ENCODE measurements around the gene PHF19.

PHF19 gene

GRCh38 chr9:120916991-120917880 is 40.2 kb upstream of the PHF19 start:
- H3K4me3 Mint-ChIP-seq, result peak overlapping the region; percentile 74 to 86
- H3K27ac Mint-ChIP-seq, result peak overlapping the region; percentile 84 to 86
- H3K27me3 Mint-ChIP-seq, result no peaks in the 10 kb centered on the region
- peaks cover 99% of the 10 kb centered on the region for H3K4me1 Mint-ChIP-seq
- DNase-seq (no peak), ATAC-seq (no peak)
- H3K9me3 Mint-ChIP-seq, result no peaks in the 10 kb centered on the region

- peak overlapping the region; percentile 4 to 88 for H3K27ac Mint-ChIP-seq
- no peak for ATAC-seq
- H3K4me3 Mint-ChIP-seq, result peak overlapping the region; percentile 74 to 86
Measured at GRCh38 chr9:120916588-120916987, 39.6 kb upstream of the PHF19 start.

DNA sequence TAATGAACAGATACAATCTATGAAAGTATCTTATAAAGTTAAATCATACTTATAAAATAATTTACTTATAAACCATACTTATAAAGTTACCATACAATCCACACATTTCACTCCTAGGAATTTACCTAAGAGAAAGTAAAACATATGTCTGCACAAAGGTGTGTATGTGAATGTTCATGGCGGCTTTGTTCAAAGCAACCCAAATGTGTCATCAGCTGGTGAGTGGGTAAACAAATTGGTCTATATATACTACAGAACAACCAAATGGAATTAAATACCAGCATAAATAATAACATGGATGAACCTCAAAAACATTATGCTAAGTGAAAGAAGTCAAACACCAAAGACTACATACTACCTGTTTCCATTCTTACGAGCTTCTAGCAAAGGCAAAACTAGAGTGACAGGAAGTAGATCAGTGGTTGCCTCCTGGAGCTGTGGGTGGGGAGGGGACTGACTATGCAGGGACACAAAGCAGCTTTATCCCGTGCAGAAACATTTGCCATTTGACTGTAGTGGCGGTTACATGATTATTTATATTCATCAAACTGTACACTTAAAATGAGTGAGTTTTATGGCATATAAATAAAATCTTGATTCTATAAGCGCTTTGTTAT is 39.0 kb upstream of the PHF19 start:
- Mint-ChIP-seq H3K4me1 (peaks cover 99% of the 10 kb centered on the region), H3K4me3 (peak overlapping the region; percentile 74 to 86), H3K9me3 (no peaks in the 10 kb centered on the region), H3K27me3 (no peaks in the 10 kb centered on the region), H3K27ac (peak overlapping the region; percentile 88 to 92)
- peak in 1 of 2 donors; percentile 59 for DNase-seq
- ATAC-seq, result peak; percentile 79

More at GRCh38 chr9:120916588-120916987, 39.6 kb upstream of the PHF19 start:
- no peaks in the 10 kb centered on the region for H3K9me3 Mint-ChIP-seq
- H3K27me3 Mint-ChIP-seq, result no peaks in the 10 kb centered on the region
- peaks cover 99% of the 10 kb centered on the region for H3K4me1 Mint-ChIP-seq
- no peak for DNase-seq

DNA sequence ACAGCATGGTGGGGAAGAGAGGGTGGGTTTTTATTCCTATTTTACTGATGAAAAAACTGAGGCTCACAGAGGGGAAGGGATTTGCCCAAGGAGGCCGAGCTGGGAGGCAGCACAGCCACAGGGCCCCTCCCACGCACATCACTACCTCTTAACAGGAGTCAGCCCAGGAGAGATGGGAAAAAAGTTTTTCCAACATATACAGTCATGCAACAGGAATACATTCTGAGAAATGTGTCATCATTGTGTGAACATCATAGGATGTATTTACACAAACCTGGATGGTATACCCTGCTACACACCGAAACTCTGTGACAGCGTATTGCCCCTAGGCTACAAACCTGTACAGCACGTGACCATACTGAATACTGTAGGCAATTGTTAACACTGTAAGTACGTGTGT is 38.0 kb upstream of the PHF19 start:
- peak overlapping the region; percentile 46 to 87 for H3K27ac Mint-ChIP-seq
- H3K4me1 Mint-ChIP-seq, result peaks cover 99% of the 10 kb centered on the region
- H3K9me3 Mint-ChIP-seq, result no peaks in the 10 kb centered on the region
- no peak for DNase-seq
- H3K4me3 Mint-ChIP-seq, result no peak overlapping the region
- no peaks in the 10 kb centered on the region for H3K27me3 Mint-ChIP-seq
- ATAC-seq, result no peak

GRCh38 chr9:120914396-120914795 is 37.4 kb upstream of the PHF19 start:
- H3K9me3 Mint-ChIP-seq, result no peaks in the 10 kb centered on the region
- H3K4me1 Mint-ChIP-seq, result peaks cover 99% of the 10 kb centered on the region
- no peak for DNase-seq
- H3K4me3 Mint-ChIP-seq, result peak overlapping the region; percentile 33 to 37
- peak overlapping the region; percentile 46 to 94 for H3K27ac Mint-ChIP-seq
- ATAC-seq, result no peak
- H3K27me3 Mint-ChIP-seq, result no peaks in the 10 kb centered on the region

DNA sequence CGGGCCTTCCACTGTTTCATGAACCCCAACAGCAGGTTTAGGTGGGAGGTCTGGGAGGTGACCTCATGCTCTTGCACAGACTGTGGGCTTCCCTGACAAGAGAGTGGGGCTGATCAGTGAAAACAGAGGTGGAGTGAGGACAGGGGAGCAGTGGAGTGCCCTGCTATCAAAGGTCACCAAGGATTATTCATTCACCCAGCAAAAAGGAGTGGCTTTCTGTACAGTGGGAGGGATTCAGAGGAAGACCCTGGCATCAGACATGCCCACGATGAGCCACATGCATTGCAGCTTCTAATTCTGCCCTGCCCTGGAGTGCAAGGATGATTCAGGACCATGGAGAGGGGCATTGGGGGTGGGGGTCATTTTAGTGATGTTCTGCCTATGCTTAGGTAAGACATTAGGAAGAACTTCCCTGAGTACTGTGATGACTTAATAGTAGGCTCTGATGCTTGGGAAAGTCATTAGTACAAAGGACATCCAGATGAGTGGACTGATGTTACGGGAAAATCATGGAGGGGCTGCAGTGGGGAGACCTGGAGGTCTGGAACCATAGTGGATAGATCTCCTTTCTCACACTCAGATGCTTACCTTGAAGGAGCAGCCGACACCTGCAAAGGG is 36.8 kb upstream of the PHF19 start:
- no peaks in the 10 kb centered on the region for H3K27me3 Mint-ChIP-seq
- H3K4me3 Mint-ChIP-seq, result peak overlapping the region in 1 of 2 donors; percentile 31
- ATAC-seq (no peak), DNase-seq (no peak)
- H3K27ac Mint-ChIP-seq, result peak overlapping the region in 1 of 2 donors; percentile 81
- H3K4me1 Mint-ChIP-seq, result peaks cover 99% of the 10 kb centered on the region
- H3K9me3 Mint-ChIP-seq, result no peaks in the 10 kb centered on the region

DNA sequence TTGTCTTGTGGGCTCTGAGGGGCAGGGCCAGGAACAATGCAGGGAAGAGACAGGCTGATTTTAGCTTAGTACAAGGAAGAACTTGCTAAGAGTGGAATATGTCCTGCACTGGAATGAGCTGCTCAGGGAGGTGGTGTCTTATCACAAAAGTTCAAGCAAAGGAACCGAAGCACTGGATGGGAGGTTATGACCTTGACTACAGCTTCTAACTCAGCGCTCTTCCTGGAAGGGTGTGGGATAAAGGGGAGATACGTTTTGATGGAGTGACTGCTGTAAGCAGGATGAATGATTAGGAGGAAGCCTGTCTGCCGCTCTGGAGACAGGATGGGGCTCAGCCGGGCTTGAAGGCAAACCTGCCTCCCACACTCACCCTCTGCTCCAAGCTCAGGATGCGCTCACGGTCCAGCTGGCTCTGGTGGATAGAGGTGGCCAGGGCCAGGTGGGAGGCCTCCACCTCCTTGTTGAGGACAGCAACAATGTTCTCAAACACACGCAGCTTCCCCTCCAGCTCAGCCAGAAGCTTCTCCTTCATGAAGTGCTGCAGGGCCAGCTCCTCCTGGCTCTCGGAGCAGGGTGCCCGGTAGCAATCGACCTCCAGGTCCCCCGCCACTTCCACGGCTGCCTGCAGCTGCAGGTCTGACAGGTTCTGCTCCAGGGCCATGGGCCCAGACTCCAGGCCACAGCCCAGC is 36.1 kb upstream of the PHF19 start:
- H3K4me3 Mint-ChIP-seq, result peak overlapping the region; percentile 31 to 47

DNA sequence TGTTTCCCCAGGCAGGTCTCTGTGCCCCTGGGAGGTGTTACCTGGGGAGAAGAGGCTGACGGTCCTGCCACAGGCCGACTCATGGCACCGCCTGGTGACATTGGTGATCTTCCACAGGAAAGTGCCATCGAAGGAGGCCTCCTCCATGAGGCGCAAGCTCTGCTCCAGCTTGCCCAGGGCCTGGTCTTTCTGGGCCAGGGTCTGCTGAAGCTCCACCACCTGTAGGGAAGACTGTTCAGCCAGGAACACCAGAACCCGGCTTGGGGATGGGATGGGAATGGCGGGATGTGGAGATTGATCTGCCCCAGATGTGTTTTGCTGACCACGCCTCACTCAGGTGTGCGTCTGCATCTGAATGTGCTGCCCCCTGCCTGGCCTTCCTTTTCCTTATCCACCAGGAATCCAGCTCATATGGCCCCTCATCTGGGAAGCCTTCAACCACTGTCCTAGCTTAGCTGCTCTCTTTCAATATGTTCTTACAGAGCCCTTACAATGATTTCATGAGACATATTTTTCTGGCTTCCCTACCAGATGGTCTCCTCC is 34.4 kb upstream of the PHF19 start:
- H3K4me1 Mint-ChIP-seq, result peaks cover 97% of the 10 kb centered on the region
- DNase-seq, result no peak
- H3K4me3 Mint-ChIP-seq, result peak overlapping the region; percentile 27 to 32
- H3K27me3 Mint-ChIP-seq, result no peaks in the 10 kb centered on the region
- ATAC-seq, result no peak
- no peaks in the 10 kb centered on the region for H3K9me3 Mint-ChIP-seq
- H3K27ac Mint-ChIP-seq, result peak overlapping the region; percentile 92 to 94

More for the DNA sequence above, 36.1 kb upstream of the PHF19 start:
- DNase-seq, result no peak
- no peaks in the 10 kb centered on the region for H3K27me3 Mint-ChIP-seq
- no peaks in the 10 kb centered on the region for H3K9me3 Mint-ChIP-seq
- peak overlapping the region; percentile 81 to 92 for H3K27ac Mint-ChIP-seq
- no peak for ATAC-seq
- peaks cover 97% of the 10 kb centered on the region for H3K4me1 Mint-ChIP-seq

DNA sequence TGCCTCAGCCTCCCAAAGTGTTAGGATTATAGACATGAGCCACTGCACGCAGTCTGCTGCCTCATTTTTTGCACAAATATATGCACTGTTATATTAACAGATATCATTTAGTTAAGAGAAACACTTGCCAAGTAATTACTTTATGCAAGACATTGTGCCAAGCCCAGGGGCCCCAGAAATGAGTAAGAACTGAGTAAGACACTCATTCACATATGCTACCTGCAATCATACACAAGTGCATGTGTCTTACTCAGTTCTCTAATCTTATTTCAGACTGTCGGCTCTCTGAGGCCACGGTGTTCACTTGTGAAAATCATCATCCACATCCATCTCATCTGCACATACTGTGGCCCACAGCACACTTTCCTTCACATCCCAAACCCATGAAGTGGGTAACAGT is 33.7 kb upstream of the PHF19 start:
- DNase-seq (no peak), ATAC-seq (peak; percentile 54)
- H3K27ac Mint-ChIP-seq, result peak overlapping the region; percentile 86 to 94
- H3K27me3 Mint-ChIP-seq, result no peaks in the 10 kb centered on the region
- no peaks in the 10 kb centered on the region for H3K9me3 Mint-ChIP-seq
- H3K4me1 Mint-ChIP-seq, result peaks cover 97% of the 10 kb centered on the region
- H3K4me3 Mint-ChIP-seq, result peak overlapping the region; percentile 27 to 47

DNA sequence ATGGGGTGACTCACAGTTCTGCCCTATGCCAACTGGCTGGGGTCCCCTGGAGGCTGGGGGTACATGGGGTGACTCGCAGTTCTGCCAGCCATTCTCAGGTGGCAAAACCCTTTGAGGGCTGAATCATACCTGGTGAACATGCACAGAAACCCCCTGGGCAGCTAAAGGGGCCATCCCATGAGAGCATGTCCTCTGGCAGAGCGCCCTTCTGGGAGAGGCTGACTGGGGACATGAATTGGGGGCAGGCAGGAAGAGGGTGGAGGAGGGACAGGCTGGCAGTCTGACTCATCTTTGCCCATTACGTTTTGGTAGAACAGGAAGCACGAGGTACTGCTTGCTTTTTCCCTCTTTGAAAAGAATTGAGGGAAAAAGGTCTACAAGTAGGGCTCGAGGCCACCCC is 32.9 kb upstream of the PHF19 start:
- Mint-ChIP-seq H3K4me1 (peaks cover 97% of the 10 kb centered on the region), H3K4me3 (peak overlapping the region; percentile 47 to 56), H3K27me3 (no peaks in the 10 kb centered on the region), H3K27ac (peak overlapping the region in 1 of 2 donors; percentile 66), H3K9me3 (no peaks in the 10 kb centered on the region)
- DNase-seq (peak in 1 of 2 donors; percentile 74), ATAC-seq (peak; percentile 77)

DNA sequence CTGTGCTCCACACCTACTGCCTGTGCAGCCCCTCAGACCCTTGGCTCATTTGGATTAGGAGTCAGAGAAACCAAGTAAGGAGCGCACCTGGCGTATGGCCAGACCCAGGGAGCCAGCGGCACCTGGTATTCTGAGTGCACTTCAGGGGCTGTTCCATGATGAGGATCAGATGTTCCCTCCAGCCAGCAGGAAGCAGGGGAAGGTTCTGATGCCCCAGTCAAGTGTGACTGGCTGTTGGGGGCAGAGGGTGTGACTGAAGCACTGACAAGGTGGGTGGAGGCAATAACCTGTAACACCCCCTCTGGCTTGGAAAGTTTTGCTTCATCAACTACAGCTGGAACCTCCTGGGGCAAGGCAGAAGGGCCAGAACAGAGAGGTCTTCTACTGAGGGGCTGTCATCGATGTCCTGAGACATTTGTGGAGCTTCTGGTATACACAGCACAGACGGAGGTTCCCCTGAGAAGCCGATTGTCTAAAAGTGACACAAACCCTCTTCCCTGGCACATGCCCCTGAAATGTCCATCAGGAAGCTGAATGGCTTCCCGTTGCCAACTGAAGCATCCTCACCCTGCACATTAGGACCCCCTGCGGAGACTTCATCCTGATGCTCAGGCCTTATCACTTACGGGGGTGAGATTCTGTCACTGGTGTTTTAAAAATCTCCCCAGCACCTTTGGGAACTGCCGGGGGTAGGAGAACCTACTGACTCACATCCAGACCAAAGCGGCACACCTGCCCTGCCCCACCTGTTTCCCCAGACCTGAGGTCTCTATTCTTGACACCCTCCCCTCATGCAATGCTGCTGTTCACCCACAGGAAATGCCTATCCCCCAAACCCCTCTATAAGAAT is 28.6 kb upstream of the PHF19 start:
- peak overlapping the region; percentile 91 to 95 for H3K27ac Mint-ChIP-seq
- no peaks in the 10 kb centered on the region for H3K9me3 Mint-ChIP-seq
- no peaks in the 10 kb centered on the region for H3K27me3 Mint-ChIP-seq
- peak overlapping the region; percentile 33 to 73 for H3K4me3 Mint-ChIP-seq
- H3K4me1 Mint-ChIP-seq, result peaks cover 97% of the 10 kb centered on the region
- ATAC-seq (peak; percentile 68), DNase-seq (peak; percentile 26 to 61)

GRCh38 chr9:120904978-120905301 is 28.0 kb upstream of the PHF19 start:
- Mint-ChIP-seq H3K4me3 (peak overlapping the region; percentile 33 to 36), H3K27me3 (no peaks in the 10 kb centered on the region), H3K4me1 (peaks cover 97% of the 10 kb centered on the region), H3K27ac (peak overlapping the region; percentile 88 to 89), H3K9me3 (no peaks in the 10 kb centered on the region)
- DNase-seq, result no peak
- no peak for ATAC-seq

GRCh38 chr9:120904061-120904977 is 27.3 kb upstream of the PHF19 start:
- H3K27ac Mint-ChIP-seq, result peak overlapping the region; percentile 88 to 89
- H3K4me3 Mint-ChIP-seq, result peak overlapping the region; percentile 33 to 36
- H3K27me3 Mint-ChIP-seq, result no peaks in the 10 kb centered on the region
- DNase-seq (no peak), ATAC-seq (peak; percentile 43)
- peaks cover 97% of the 10 kb centered on the region for H3K4me1 Mint-ChIP-seq
- H3K9me3 Mint-ChIP-seq, result no peaks in the 10 kb centered on the region

Data from stimulated activated naive CD8-positive, alpha-beta T cell treated with anti-CD3 and anti-CD28 coated beads, Interleukin-15, amount 100 ng/mL, for 72 hours (primary cell).